IMR-90 (cell line): ENCODE results near the gene KCNJ6. TPM values are rescaled to one million over a fixed set of nuclear protein-coding genes. Genes with fewer than 3 reads are reported as not detected.

Experiments used
- ATAC-seq: fragments of 200-7000 bp; cut with Tn5 transposase; 2 replicates; pipeline ENCODE4 v1.9.1; 2020; ENCODE audit warnings: low read depth, mild to moderate bottlenecking, moderate library complexity
- BruUV-seq: library from RNA; stranded (reverse); fragments of 400-500 nt; replicated peaks from 2 replicates; lab custom pipeline; 2021; lab: Mats Ljungman, UMichigan
- CTCF ChIA-PET: fragments of 300-600 bp; formaldehyde crosslinking; extraction: SDS; loops from one replicate; lab custom pipeline; 2021; ENCODE audit warnings: antibody characterized with exemption; lab: Yijun Ruan, JAX
- POLR2A ChIA-PET: fragments of 300-600 bp; sonication (Branson Sonifier 250); formaldehyde crosslinking; loops from one replicate; lab custom pipeline; 2022; ENCODE audit warnings: antibody characterized with exemption; ENCODE audit not compliant: unreplicated experiment; lab: Charles Lee
- DNase-seq: peaks from one replicate; pipeline ENCODE4 v3.0.0; 2013
- H2AFZ ChIP-seq: replicated peaks from 2 replicates; pipeline ENCODE3; 2013; ENCODE audit warnings: low read length, mild to moderate bottlenecking; ENCODE audit not compliant: poor library complexity
- H2AK5ac ChIP-seq: 2 replicates; pipeline ENCODE4 v1.6.1; 2013; ENCODE audit warnings: low read depth, low read length, inconsistent platforms
- H2AK9ac ChIP-seq: replicated peaks from 2 replicates; pipeline ENCODE3; 2013; ENCODE audit warnings: mild to moderate bottlenecking, low read depth, low read length, moderate library complexity; ENCODE audit not compliant: poor library complexity
- H2BK120ac ChIP-seq: 2 replicates; pipeline ENCODE4 v1.6.1; 2013; ENCODE audit warnings: low read depth, low read length, inconsistent platforms
- H2BK15ac ChIP-seq: 3 replicates; pipeline ENCODE4 v1.6.1; 2013; ENCODE audit warnings: low read depth, low read length, inconsistent platforms
- H2BK20ac ChIP-seq: 2 replicates; pipeline ENCODE4 v1.6.1; 2013; ENCODE audit warnings: low read depth, mild to moderate bottlenecking, inconsistent platforms, low read length, moderate library complexity
- H2BK5ac ChIP-seq: 2 replicates; pipeline ENCODE4 v1.6.1; 2013; ENCODE audit warnings: mild to moderate bottlenecking, low read depth, low read length, inconsistent platforms; ENCODE audit not compliant: poor library complexity, severe bottlenecking
- H3K14ac ChIP-seq: replicated peaks from 2 replicates; pipeline ENCODE4 v1.6.1; 2013; ENCODE audit warnings: low read depth, low read length, inconsistent platforms
- H3K18ac ChIP-seq: 2 replicates; pipeline ENCODE4 v1.6.1; 2013; ENCODE audit warnings: low read depth, low read length, control low read depth
- H3K23ac ChIP-seq: 2 replicates; pipeline ENCODE4 v1.6.1; 2013; ENCODE audit warnings: low read depth, low read length, inconsistent platforms
- H3K27ac ChIP-seq: 2 replicates; pipeline ENCODE4 v1.5.1; 2013; ENCODE audit warnings: mild to moderate bottlenecking, control low read depth, low read length; ENCODE audit not compliant: insufficient read depth
- H3K27me3 ChIP-seq: 2 replicates; pipeline ENCODE4 v1.6.1; 2013; ENCODE audit warnings: low read length; ENCODE audit not compliant: control insufficient read depth, insufficient read depth
- H3K36me3 ChIP-seq: 2 replicates; pipeline ENCODE4 v1.6.1; 2013; ENCODE audit warnings: low read length, mixed read lengths; ENCODE audit not compliant: control insufficient read depth, insufficient read depth
- H3K4ac ChIP-seq: 2 replicates; pipeline ENCODE4 v1.6.1; 2013; ENCODE audit warnings: low read depth, low read length, inconsistent platforms
- H3K4me1 ChIP-seq: 2 replicates; pipeline ENCODE4 v1.6.1; 2013; ENCODE audit warnings: low read length, mixed read lengths; ENCODE audit not compliant: control insufficient read depth, insufficient read depth
- H3K4me2 ChIP-seq: 2 replicates; pipeline ENCODE4 v1.6.1; 2013; ENCODE audit warnings: low read depth, mild to moderate bottlenecking, control low read depth, low read length, moderate library complexity
- H3K4me3 ChIP-seq: 2 replicates; pipeline ENCODE4 v1.5.1; 2013; ENCODE audit warnings: low read depth, mild to moderate bottlenecking, control low read depth, low read length, moderate library complexity; ENCODE audit not compliant: insufficient read depth
- H3K56ac ChIP-seq: 2 replicates; pipeline ENCODE4 v1.6.1; 2013; ENCODE audit warnings: low read length, inconsistent platforms; ENCODE audit not compliant: insufficient read depth; ENCODE audit errors: extremely low read depth
- H3K79me1 ChIP-seq, 2 experiments: 2 replicates each; pipeline ENCODE4 v1.6.1; 2013; ENCODE audit warnings: low read length in 2 of 2, inconsistent platforms in 1 of 2, low read depth in 1 of 2
- H3K9ac ChIP-seq: 2 replicates; pipeline ENCODE4 v1.6.1; 2013; ENCODE audit warnings: low read depth, low read length, control low read depth
- H3K9me1 ChIP-seq: 2 replicates; pipeline ENCODE4 v1.6.1; 2013; ENCODE audit warnings: low read length, inconsistent platforms; ENCODE audit not compliant: insufficient read depth
- H3K9me3 ChIP-seq: 2 replicates; pipeline ENCODE4 v1.6.1; 2013; ENCODE audit warnings: low read length; ENCODE audit not compliant: control insufficient read depth, insufficient read depth
- H4K20me1 ChIP-seq: 2 replicates; pipeline ENCODE4 v1.6.1; 2013; ENCODE audit warnings: low read length, inconsistent platforms; ENCODE audit not compliant: insufficient read depth
- H4K5ac ChIP-seq: 2 replicates; pipeline ENCODE4 v1.6.1; 2013; ENCODE audit warnings: mild to moderate bottlenecking, low read depth, low read length, control low read depth
- H4K8ac ChIP-seq, 2 experiments: 2 replicates each; pipeline ENCODE4 v1.6.1; 2013; ENCODE audit warnings: low read depth in 2 of 2, low read length in 2 of 2, control low read depth in 1 of 2, inconsistent platforms in 1 of 2
- H4K91ac ChIP-seq: 2 replicates; pipeline ENCODE4 v1.6.1; 2013; ENCODE audit warnings: low read depth, low read length, inconsistent platforms; ENCODE audit not compliant: insufficient read depth
- BHLHE40 ChIP-seq: fragments of 150-350 bp; IDR thresholded peaks from 2 replicates; pipeline ENCODE4 v1.6.1; 2016; ENCODE audit warnings: mild to moderate bottlenecking, low read depth, low read length
- CTCF ChIP-seq: conservative IDR thresholded peaks from 2 replicates; pipeline ENCODE4 v1.5.1; 2012; ENCODE audit warnings: mild to moderate bottlenecking, low read depth, low read length, improper control_type of control experiment
- ELK1 ChIP-seq: fragments of 150-350 bp; IDR thresholded peaks from 2 replicates; pipeline ENCODE4 v1.6.1; 2016; ENCODE audit warnings: low read depth, mild to moderate bottlenecking, low read length, moderate library complexity, borderline replicate concordance
- MAZ ChIP-seq: IDR thresholded peaks from 2 replicates; pipeline ENCODE4 v1.6.1; 2012; ENCODE audit warnings: low read depth, mild to moderate bottlenecking, low read length, improper control_type of control experiment, moderate library complexity, borderline replicate concordance
- MXI1 ChIP-seq: IDR thresholded peaks from 2 replicates; pipeline ENCODE4 v1.6.1; 2012; ENCODE audit warnings: low read depth, mild to moderate bottlenecking, low read length, moderate library complexity, borderline replicate concordance
- NFE2L2 ChIP-seq: fragments of 150-350 bp; IDR thresholded peaks from 2 replicates; pipeline ENCODE4 v1.6.1; 2016; ENCODE audit warnings: low read depth, mild to moderate bottlenecking, low read length
- POLR2A ChIP-seq: IDR thresholded peaks from 2 replicates; pipeline ENCODE4 v1.6.1; 2012; ENCODE audit warnings: mild to moderate bottlenecking, low read depth, low read length
- RAD21 ChIP-seq: IDR thresholded peaks from 2 replicates; pipeline ENCODE4 v1.6.1; 2012; ENCODE audit warnings: low read length, improper control_type of control experiment
- RFX5 ChIP-seq: IDR thresholded peaks from 2 replicates; pipeline ENCODE4 v1.8.0; 2012; ENCODE audit warnings: low read depth, mild to moderate bottlenecking, low read length, moderate library complexity
- SMC3 ChIP-seq: fragments of 150-350 bp; IDR thresholded peaks from 2 replicates; pipeline ENCODE4 v1.6.1; 2016; ENCODE audit warnings: low read depth, mild to moderate bottlenecking, antibody characterized with exemption, low read length, moderate library complexity
- USF2 ChIP-seq: fragments of 150-350 bp; IDR thresholded peaks from 2 replicates; pipeline ENCODE4 v1.6.1; 2017; ENCODE audit warnings: mild to moderate bottlenecking, antibody characterized with exemption, low read length, low read depth
- dilution Hi-C: fragments of 300-500 bp; cut with HindIII; formaldehyde crosslinking; loops from one replicate; pipeline ENCODE4 v1.14.3; 2018; ENCODE audit warnings: low sequenced_read_pairs; ENCODE audit not compliant: unreplicated experiment
- in situ Hi-C: fragments of 300-500 bp; cut with MboI; formaldehyde crosslinking; loops from 3 replicates; pipeline ENCODE4 v1.14.3; 2019; ENCODE audit warnings: low sequenced_read_pairs, inconsistent platforms, mixed read lengths
- intact Hi-C: fragments of 100-400 bp; cut with micrococcal nuclease; formaldehyde crosslinking; loops from 2 replicates; pipeline ENCODE4 v1.10.0; 2022
- polyA plus RNA-seq, 3 experiments: library from polyadenylated mRNA; depleted of rRNA; stranded (reverse); fragments of >200 nt; gene quantifications; 2 replicates each; pipeline ENCODE4 v1.2.3, GENCODE V29; 2012; ENCODE audit warnings: low replicate concordance in 1 of 3
- total RNA-seq: library from RNA; depleted of rRNA; stranded (reverse); fragments of >200 nt; gene quantifications from 2 replicates; pipeline ENCODE4 v1.2.3, GENCODE V29; 2012

The KCNJ6 gene
- total and polyA plus RNA-seq, 2 of the 4 experiments (the other 2 are of a cell fraction), result under 0.01 to 0.02 TPM

- no peak for TF ChIP-seq SMC3
- no peak for TF ChIP-seq MAZ
- no peak for TF ChIP-seq BHLHE40
- no peak for TF ChIP-seq RFX5
- no peak for TF ChIP-seq CTCF
- no peak for TF ChIP-seq USF2
- TF ChIP-seq RAD21, result no peak
- no peak for TF ChIP-seq POLR2A
- TF ChIP-seq NFE2L2, result no peak
- no peak for TF ChIP-seq ELK1
- TF ChIP-seq MXI1, result no peak
- DNase-seq, result no peak
- 0 out of 2 replicates have a peak, but pooled peaks cover 1% of the 10 kb centered on the region for H3K4me1 ChIP-seq
- in situ Hi-C loops (no loop called here), dilution Hi-C loops (no loop called here), intact Hi-C loops (no loop called here)
- no peak overlapping the region for H4K8ac ChIP-seq
- H2BK120ac ChIP-seq, result no peak overlapping the region
- no peaks in the 10 kb centered on the region for H3K9me1 ChIP-seq
- H2AFZ ChIP-seq, result no peak overlapping the region
- H2BK20ac ChIP-seq, result no peak overlapping the region
- no peaks in the 10 kb centered on the region for H4K20me1 ChIP-seq
- H2AK5ac ChIP-seq, result no peak overlapping the region
- POLR2A ChIA-PET, result no interaction called here
- no peak for ATAC-seq
- H2BK5ac ChIP-seq, result no peak overlapping the region
- H3K18ac ChIP-seq, result no peak overlapping the region
- no peak overlapping the region for H3K23ac ChIP-seq
- H3K79me1 ChIP-seq, result no peaks in the 10 kb centered on the region
- no peak overlapping the region for H2AK9ac ChIP-seq
- no peak overlapping the region for H3K27ac ChIP-seq
- no peak overlapping the region for H4K91ac ChIP-seq
- no peak overlapping the region for H3K9ac ChIP-seq
- no peak overlapping the region for H3K56ac ChIP-seq
- no peaks in the 10 kb centered on the region for H3K36me3 ChIP-seq
- BruUV-seq, result no TSS peak
- CTCF ChIA-PET, result no interaction called here
- no peak overlapping the region for H2BK15ac ChIP-seq
- H3K4me3 ChIP-seq, result no peak overlapping the region
- no peaks in the 10 kb centered on the region for H3K9me3 ChIP-seq
- H3K4me2 ChIP-seq, result no peak overlapping the region
- peaks cover 24% of the 10 kb centered on the region for H3K27me3 ChIP-seq
- H4K5ac ChIP-seq, result no peak overlapping the region
- no peak overlapping the region for H3K14ac ChIP-seq
- no peak overlapping the region for H3K4ac ChIP-seq
Measured at GRCh38 chr21:37742115-37742514, 174.1 kb downstream of the KCNJ6 start.
